ENCODE data around the gene BTG2. TPM values are rescaled to one million over a fixed set of nuclear protein-coding genes. Genes with fewer than 3 reads are reported as not detected.

Gene BTG2
- 17.9 and 32.2 TPM in 2 replicates for total RNA-seq

DNA sequence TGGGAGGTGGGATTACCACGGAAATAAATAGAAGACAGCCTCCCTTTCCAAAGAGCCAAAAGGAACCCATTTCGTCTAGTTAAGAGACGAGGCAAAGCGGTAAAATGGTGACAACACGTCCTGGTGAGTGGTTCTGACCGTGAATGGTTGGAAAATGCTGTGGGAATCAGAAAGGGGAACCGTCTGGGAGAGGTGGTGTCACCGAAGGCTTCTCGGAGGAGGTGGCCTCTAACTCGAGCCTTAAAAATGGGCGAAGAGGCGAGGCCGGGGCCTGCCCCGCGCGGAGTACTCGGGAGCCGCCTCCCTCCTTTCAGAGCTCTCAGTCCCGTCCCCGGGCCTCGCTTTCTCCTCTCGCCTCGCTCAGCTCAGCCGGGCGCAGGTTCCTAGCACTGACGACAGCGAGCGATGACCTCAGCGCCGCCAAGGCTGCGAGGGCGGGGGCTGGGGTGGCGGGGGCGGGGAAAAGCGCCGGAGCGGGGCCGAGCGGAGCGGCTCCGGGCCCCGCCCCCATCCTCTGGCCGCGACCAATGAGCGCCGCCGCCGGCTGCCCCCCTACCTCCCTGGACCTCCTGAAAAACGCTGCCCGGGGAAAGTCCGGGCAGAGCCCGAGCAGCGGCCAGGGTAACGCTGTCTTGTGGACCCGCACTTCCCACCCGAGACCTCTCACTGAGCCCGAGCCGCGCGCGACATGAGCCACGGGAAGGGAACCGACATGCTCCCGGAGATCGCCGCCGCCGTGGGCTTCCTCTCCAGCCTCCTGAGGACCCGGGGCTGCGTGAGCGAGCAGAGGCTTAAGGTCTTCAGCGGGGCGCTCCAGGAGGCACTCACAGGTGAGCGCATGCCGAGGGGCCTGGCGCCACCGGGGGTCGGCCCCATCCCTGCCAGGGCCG lies at the start of gene BTG2:
BTG2 (plus strand) TSS at position 601 of the 890 bp plus-strand sequence; CDS start at position 689, 88 bp downstream.

GRCh38 chr1:203351037-203351625 lies 45.8 kb downstream of the BTG2 start, which contains the start of gene FMOD:
FMOD (minus strand) TSS chr1:203351122; CDS start chr1:203348270, 2,852 bp downstream.

Other genes starting within 250 kb of the BTG2 start
- gene MYOG, start 219.5 kb upstream of the BTG2 start, total RNA-seq: not detected in 2 replicates
- gene ADORA1, start 177.8 kb upstream of the BTG2 start, total RNA-seq: 0.30 and 0.32 TPM in 2 replicates
- gene MYBPH, start 129.7 kb upstream of the BTG2 start, total RNA-seq: not detected in 2 replicates
- 0.65 and 1.5 TPM in 2 replicates for gene CHI3L1, start 118.8 kb upstream of the BTG2 start, total RNA-seq
- gene CHIT1, start 75.8 kb upstream of the BTG2 start, total RNA-seq: under 0.01 TPM in 1 of 2 replicates, not detected in the other
- 0.32 and 0.76 TPM in 2 replicates for gene FMOD, start 45.6 kb downstream of the BTG2 start, total RNA-seq
- under 0.01 and 0.15 TPM in 2 replicates for gene PRELP, start 170.3 kb downstream of the BTG2 start, total RNA-seq
- gene OPTC, start 188.6 kb downstream of the BTG2 start, total RNA-seq: not detected in 2 replicates

All from epithelial cell of umbilical artery (primary cell).